Activated CD4-positive, alpha-beta T cell treated with anti-CD3 and anti-CD28 coated beads, Interleukin-2, amount 10 ng/mL, durations not matched to agents 7 days and 5 days (primary cell): ENCODE measurements around the gene LONRF2. TPM values are rescaled to one million over a fixed set of nuclear protein-coding genes. Genes with fewer than 3 reads are reported as not detected.

Source experiments
- CTCF ChIA-PET: fragments of 350-600 bp; sonication (Branson Sonifier 250); formaldehyde crosslinking; loops from one replicate; lab custom pipeline; 2021; ENCODE audit warnings: antibody characterized with exemption; lab: Charles Lee
- POLR2A ChIA-PET: fragments of 350-600 bp; sonication (Branson Sonifier 250); formaldehyde crosslinking; loops from one replicate; lab custom pipeline; 2021; ENCODE audit warnings: antibody characterized with exemption; lab: Charles Lee
- DNase-seq: peaks from one replicate; pipeline ENCODE4 v3.0.0-alpha.2; 2020
- H3K27ac Mint-ChIP-seq: one replicate; pipeline ENCODE4 v1.8.0; 2021; ENCODE audit warnings: mild to moderate bottlenecking, moderate library complexity, mixed read lengths
- H3K27me3 Mint-ChIP-seq: one replicate; pipeline ENCODE4 v1.8.0; 2021; ENCODE audit warnings: mixed read lengths
- H3K36me3 Mint-ChIP-seq: one replicate; pipeline ENCODE4 v1.8.0; 2021; ENCODE audit warnings: low read depth, mixed read lengths
- H3K4me1 Mint-ChIP-seq: one replicate; pipeline ENCODE4 v1.8.0; 2021; ENCODE audit warnings: mixed read lengths
- H3K4me3 Mint-ChIP-seq: one replicate; pipeline ENCODE4 v1.8.0; 2021; ENCODE audit warnings: mild to moderate bottlenecking, moderate library complexity, mixed read lengths
- H3K9me3 Mint-ChIP-seq: one replicate; pipeline ENCODE4 v1.8.0; 2021; ENCODE audit warnings: mixed read lengths
- total RNA-seq, 2 experiments: library from RNA; stranded (reverse); gene quantifications; one replicate each; pipeline ENCODE4 v1.2.3, GENCODE V29; 2021

The LONRF2 gene
- total RNA-seq, 2 experiments from 2014 or later, result 0.02 TPM

GRCh38 chr2:100279586-100280534, 42.4 kb downstream of the LONRF2 start:
- H3K9me3 Mint-ChIP-seq, result no peaks in the 10 kb centered on the region

GRCh38 chr2:100278986-100279385, 43.3 kb downstream of the LONRF2 start:
- H3K36me3 Mint-ChIP-seq, result no peaks in the 10 kb centered on the region
- ChIA-PET CTCF (interaction anchor here (0.7 to 1.5 kb wide), 3 partner anchors 9 to 302 kb away, joined by 3 read pairs; no protein-coding TSS in a partner anchor), POLR2A (no interaction called here)
- H3K27ac Mint-ChIP-seq, result no peak overlapping the region
- H3K9me3 Mint-ChIP-seq, result no peaks in the 10 kb centered on the region
- peaks cover 15% of the 10 kb centered on the region for H3K27me3 Mint-ChIP-seq
- DNase-seq, result no peak
- peaks cover 21% of the 10 kb centered on the region for H3K4me1 Mint-ChIP-seq
- no peak overlapping the region for H3K4me3 Mint-ChIP-seq

More at GRCh38 chr2:100279586-100280534, 42.4 kb downstream of the LONRF2 start:
- Mint-ChIP-seq H3K4me3 (no peak overlapping the region), H3K36me3 (no peaks in the 10 kb centered on the region), H3K4me1 (peaks cover 20% of the 10 kb centered on the region), H3K27me3 (peaks cover 15% of the 10 kb centered on the region), H3K27ac (no peak overlapping the region)
- no peak for DNase-seq
- CTCF ChIA-PET, result interaction anchor here (1.0 to 1.5 kb wide), 2 partner anchors 12 to 13 kb away, joined by 3 read pairs; no protein-coding TSS in a partner anchor
- POLR2A ChIA-PET, result no interaction called here

GRCh38 chr2:100278501-100278900, 43.8 kb downstream of the LONRF2 start:
- Mint-ChIP-seq H3K4me3 (no peak overlapping the region), H3K9me3 (no peaks in the 10 kb centered on the region), H3K4me1 (peaks cover 19% of the 10 kb centered on the region), H3K27ac (no peak overlapping the region), H3K36me3 (no peaks in the 10 kb centered on the region), H3K27me3 (peaks cover 15% of the 10 kb centered on the region)
- CTCF ChIA-PET, result interaction anchor here (0.7 to 1.5 kb wide), 3 partner anchors 9 to 303 kb away, joined by 3 read pairs; no protein-coding TSS in a partner anchor
- no peak for DNase-seq
- POLR2A ChIA-PET, result no interaction called here

- POLR2A ChIA-PET, result no interaction called here
- no peak for DNase-seq
- Mint-ChIP-seq H3K27ac (no peak overlapping the region), H3K27me3 (peaks cover 15% of the 10 kb centered on the region), H3K4me1 (peaks cover 17% of the 10 kb centered on the region), H3K36me3 (no peaks in the 10 kb centered on the region), H3K9me3 (no peaks in the 10 kb centered on the region), H3K4me3 (no peak overlapping the region)
- CTCF ChIA-PET, result interaction anchor here (1.2 kb wide), 1 partner anchor 10 kb away, joined by 3 read pairs; no protein-coding TSS in a partner anchor
Measured at GRCh38 chr2:100277540-100278207, 44.6 kb downstream of the LONRF2 start.

- H3K4me3 Mint-ChIP-seq, result no peak overlapping the region
- ChIA-PET CTCF (interaction anchor here (0.5 to 1.2 kb wide), 2 partner anchors 24 to 813 kb away, joined by 3 read pairs; no protein-coding TSS in a partner anchor), POLR2A (no interaction called here)
- no peak overlapping the region for H3K27ac Mint-ChIP-seq
- DNase-seq, result no peak
- peaks cover 8% of the 10 kb centered on the region for H3K27me3 Mint-ChIP-seq
- peaks cover 11% of the 10 kb centered on the region for H3K4me1 Mint-ChIP-seq
- no peaks in the 10 kb centered on the region for H3K36me3 Mint-ChIP-seq
- H3K9me3 Mint-ChIP-seq, result no peaks in the 10 kb centered on the region
Measured at GRCh38 chr2:100276716-100277115, 45.6 kb downstream of the LONRF2 start.

- DNase-seq, result no peak
- POLR2A ChIA-PET, result no interaction called here
- no peaks in the 10 kb centered on the region for H3K27me3 Mint-ChIP-seq
- H3K36me3 Mint-ChIP-seq, result no peaks in the 10 kb centered on the region
- H3K27ac Mint-ChIP-seq, result no peak overlapping the region
- H3K9me3 Mint-ChIP-seq, result no peaks in the 10 kb centered on the region
- no peak overlapping the region for H3K4me3 Mint-ChIP-seq
- peaks cover 10% of the 10 kb centered on the region for H3K4me1 Mint-ChIP-seq
- CTCF ChIA-PET, result interaction anchor here (1.3 kb wide), 1 partner anchor 14 kb away, joined by 4 read pairs; no protein-coding TSS in a partner anchor
Measured at GRCh38 chr2:100275200-100275589, 47.1 kb downstream of the LONRF2 start.

- Mint-ChIP-seq H3K4me3 (no peak overlapping the region), H3K4me1 (peaks cover 10% of the 10 kb centered on the region), H3K36me3 (no peaks in the 10 kb centered on the region), H3K27ac (no peak overlapping the region), H3K27me3 (no peaks in the 10 kb centered on the region), H3K9me3 (no peaks in the 10 kb centered on the region)
- ChIA-PET POLR2A (no interaction called here), CTCF (interaction anchor here (1.0 to 1.3 kb wide), 4 partner anchors 9 to 13 kb away, joined by 3 to 4 read pairs (median 3); no protein-coding TSS in a partner anchor)
- DNase-seq, result no peak
Measured at GRCh38 chr2:100274566-100275199, 47.6 kb downstream of the LONRF2 start.

GRCh38 chr2:100274076-100274475, 48.2 kb downstream of the LONRF2 start:
- no peaks in the 10 kb centered on the region for H3K27me3 Mint-ChIP-seq
- H3K9me3 Mint-ChIP-seq, result no peaks in the 10 kb centered on the region
- H3K27ac Mint-ChIP-seq, result no peak overlapping the region
- peaks cover 7% of the 10 kb centered on the region for H3K4me1 Mint-ChIP-seq
- no peaks in the 10 kb centered on the region for H3K36me3 Mint-ChIP-seq
- H3K4me3 Mint-ChIP-seq, result no peak overlapping the region
- CTCF ChIA-PET, result interaction anchor here (1.0 to 1.3 kb wide), 4 partner anchors 9 to 13 kb away, joined by 3 to 4 read pairs (median 3); no protein-coding TSS in a partner anchor
- POLR2A ChIA-PET, result no interaction called here
- DNase-seq, result no peak

- no peak overlapping the region for H3K4me3 Mint-ChIP-seq
- H3K4me1 Mint-ChIP-seq, result peaks cover 4% of the 10 kb centered on the region
- DNase-seq, result no peak
- ChIA-PET CTCF (no interaction called here), POLR2A (no interaction called here)
- no peaks in the 10 kb centered on the region for H3K36me3 Mint-ChIP-seq
- no peak overlapping the region for H3K27ac Mint-ChIP-seq
- H3K27me3 Mint-ChIP-seq, result no peaks in the 10 kb centered on the region
- H3K9me3 Mint-ChIP-seq, result no peaks in the 10 kb centered on the region
Measured at GRCh38 chr2:100273387-100273786, 48.9 kb downstream of the LONRF2 start.

- Mint-ChIP-seq H3K4me3 (no peak overlapping the region), H3K4me1 (peaks cover 4% of the 10 kb centered on the region), H3K36me3 (no peaks in the 10 kb centered on the region), H3K27me3 (no peaks in the 10 kb centered on the region), H3K27ac (no peak overlapping the region), H3K9me3 (no peaks in the 10 kb centered on the region)
- DNase-seq, result no peak
- ChIA-PET POLR2A (no interaction called here), CTCF (interaction anchor here (1.4 kb wide), 1 partner anchor 9 kb away, joined by 3 read pairs; no protein-coding TSS in a partner anchor)
Measured at GRCh38 chr2:100272841-100273329, 49.4 kb downstream of the LONRF2 start.

GRCh38 chr2:100271210-100271609, 51.1 kb downstream of the LONRF2 start:
- DNase-seq, result no peak
- no peaks in the 10 kb centered on the region for H3K36me3 Mint-ChIP-seq
- H3K9me3 Mint-ChIP-seq, result no peaks in the 10 kb centered on the region
- ChIA-PET CTCF (interaction anchor here (1.4 kb wide), 1 partner anchor 10 kb away, joined by 3 read pairs; no protein-coding TSS in a partner anchor), POLR2A (no interaction called here)
- H3K27ac Mint-ChIP-seq, result no peak overlapping the region
- peaks cover 4% of the 10 kb centered on the region for H3K4me1 Mint-ChIP-seq
- no peak overlapping the region for H3K4me3 Mint-ChIP-seq
- H3K27me3 Mint-ChIP-seq, result no peaks in the 10 kb centered on the region
